Measurements from ENCODE around the gene TAF10. TPM values are rescaled to one million over a fixed set of nuclear protein-coding genes. Genes with fewer than 3 reads are reported as not detected.

Gene TAF10
- total RNA-seq, 3 donors from 2014 or later (not counting 1 experiment from before 2014, with no cell fraction given) = 154 to 191 (median 158) TPM

- Mint-ChIP-seq H3K9me3 (peaks cover 5 to 9% of the 10 kb centered on the region in 2 donors), H3K27ac (no peak overlapping the region), H3K36me3 (peaks cover 25% of the 10 kb centered on the region), H3K4me3 (no peak overlapping the region), H3K27me3 (ENCODE audit: low read depth in 2 of 2) (no peaks in the 10 kb centered on the region), H3K4me1 (no peaks in the 10 kb centered on the region)
- Histone ChIP-seq H3K4me1 (ENCODE audit: control insufficient read depth, insufficient read depth, low read length) (no peaks in the 10 kb centered on the region), H3K36me3 (ENCODE audit: control insufficient read depth, insufficient read depth, low read length) (peaks cover 8% of the 10 kb centered on the region), H3K9me3 (ENCODE audit: control insufficient read depth, insufficient read depth, low read length) (no peaks in the 10 kb centered on the region), H3K4me3 (ENCODE audit: low read length) (no peak overlapping the region), H3K27ac (ENCODE audit: low read length) (no peak overlapping the region), H3K27me3 (ENCODE audit: control insufficient read depth, insufficient read depth, low read length) (no peaks in the 10 kb centered on the region)
- no peak for DNase-seq
- TF ChIP-seq CTCF (IDR thresholded peaks at IDR 0.05) = no peak
- ATAC-seq = no peak
- intact Hi-C loops (cut with micrococcal nuclease) = no loop called here
- 96% methylated on average over 11 of the region's 11 CpGs for WGBS (ENCODE audit: insufficient coverage)
Observed at GRCh38 chr11:6587360-6587953, 24.6 kb downstream of the TAF10 start.

- no peak overlapping the region for H3K27ac ChIP-seq (ENCODE audit: low read length)
- ATAC-seq (no peak), DNase-seq (no peak)
- H3K27ac Mint-ChIP-seq = no peak overlapping the region
- TF ChIP-seq CTCF (IDR thresholded peaks at IDR 0.05) = no peak
- no peaks in the 10 kb centered on the region for H3K27me3 Mint-ChIP-seq (ENCODE audit: low read depth in 2 of 2)
- H3K4me1 Mint-ChIP-seq = no peaks in the 10 kb centered on the region
- H3K4me3 ChIP-seq (ENCODE audit: low read length) = no peak overlapping the region
- H3K4me3 Mint-ChIP-seq = no peak overlapping the region
- H3K36me3 ChIP-seq (ENCODE audit: control insufficient read depth, insufficient read depth, low read length) = peaks cover 1% of the 10 kb centered on the region
- no peaks in the 10 kb centered on the region for H3K27me3 ChIP-seq (ENCODE audit: control insufficient read depth, insufficient read depth, low read length)
- H3K9me3 Mint-ChIP-seq = peaks cover 5 to 9% of the 10 kb centered on the region in 2 donors
- H3K9me3 ChIP-seq (ENCODE audit: control insufficient read depth, insufficient read depth, low read length) = no peaks in the 10 kb centered on the region
- H3K36me3 Mint-ChIP-seq = peaks cover 32% of the 10 kb centered on the region
- H3K4me1 ChIP-seq (ENCODE audit: control insufficient read depth, insufficient read depth, low read length) = no peaks in the 10 kb centered on the region
- intact Hi-C loops (cut with micrococcal nuclease) = no loop called here
- 97% methylated on average over 25 of the region's 25 CpGs for WGBS (ENCODE audit: insufficient coverage)
Observed at GRCh38 chr11:6586434-6587359, 25.3 kb downstream of the TAF10 start.

GRCh38 chr11:6584528-6584927 is 27.5 kb downstream of the TAF10 start:
- H3K4me3 Mint-ChIP-seq = no peak overlapping the region
- H3K4me1 Mint-ChIP-seq = no peaks in the 10 kb centered on the region
- TF ChIP-seq CTCF (IDR thresholded peaks at IDR 0.05) = no peak
- Histone ChIP-seq H3K4me1 (ENCODE audit: control insufficient read depth, insufficient read depth, low read length) (no peaks in the 10 kb centered on the region), H3K9me3 (ENCODE audit: control insufficient read depth, insufficient read depth, low read length) (no peaks in the 10 kb centered on the region), H3K36me3 (ENCODE audit: control insufficient read depth, insufficient read depth, low read length) (no peaks in the 10 kb centered on the region), H3K27ac (ENCODE audit: low read length) (no peak overlapping the region), H3K4me3 (ENCODE audit: low read length) (no peak overlapping the region), H3K27me3 (ENCODE audit: control insufficient read depth, insufficient read depth, low read length) (no peaks in the 10 kb centered on the region)
- no peak overlapping the region for H3K27ac Mint-ChIP-seq
- H3K27me3 Mint-ChIP-seq (ENCODE audit: low read depth in 2 of 2) = no peaks in the 10 kb centered on the region
- 97% methylated on average over 3 of the region's 4 CpGs for WGBS (ENCODE audit: insufficient coverage)
- peaks cover 32% of the 10 kb centered on the region for H3K36me3 Mint-ChIP-seq
- DNase-seq = no peak
- no peak for ATAC-seq
- peaks cover 5 to 9% of the 10 kb centered on the region in 2 donors for H3K9me3 Mint-ChIP-seq
- intact Hi-C loops (cut with micrococcal nuclease) = no loop called here
